C4-2B (cell line): ENCODE results near the gene BCR.
"Not testable (repeated sequence)": the region's sequence is repeated elsewhere in the genome, so short reads cannot be mapped to it uniquely, and the experiment has no call there.

Experiments
- H3K27ac ChIP-seq: fragments of 450-650 bp; 2 replicates; pipeline ENCODE4 v1.5.1; 2017
- CTCF ChIP-seq: fragments of 450-650 bp; conservative IDR thresholded peaks from 2 replicates; pipeline ENCODE4 v1.5.1; 2017; ENCODE audit warnings: mild to moderate bottlenecking
- ZFX ChIP-seq: fragments of 450-650 bp; IDR thresholded peaks from 2 replicates; pipeline ENCODE4 v1.6.1; 2017

The BCR gene

GRCh38 chr22:23180301-23180892 is at the start of gene BCR:
Gene BCR, plus strand, starts transcription at chr22:23180509. Its CDS starts 452 bp downstream, at chr22:23180961.
- TF ChIP-seq CTCF (no peak), ZFX (no peak)
- H3K27ac ChIP-seq: peak within 1 kb of the TSS; percentile 69

GRCh38 chr22:23130697-23131096 is 49.6 kb upstream of the BCR start:
- H3K27ac ChIP-seq: no peak overlapping the region
- TF ChIP-seq CTCF (no peak), ZFX (no peak)

- H3K27ac ChIP-seq: no peak overlapping the region
- TF ChIP-seq CTCF: no peak
Measured at GRCh38 chr22:23131931-23132330, 48.4 kb upstream of the BCR start.

- TF ChIP-seq CTCF (no peak), ZFX (no peak)
- H3K27ac ChIP-seq: no peak overlapping the region
Measured at GRCh38 chr22:23132376-23133091, 47.8 kb upstream of the BCR start.

- no peak for TF ChIP-seq ZFX
- no peak for TF ChIP-seq CTCF
- H3K27ac ChIP-seq: no peak overlapping the region
Measured at GRCh38 chr22:23133922-23134321, 46.4 kb upstream of the BCR start.

- H3K27ac ChIP-seq: not testable (repeated sequence)
Measured at GRCh38 chr22:23136991-23137390, 43.3 kb upstream of the BCR start.

- H3K27ac ChIP-seq: no peak overlapping the region
- TF ChIP-seq CTCF (no peak), ZFX (no peak)
Measured at GRCh38 chr22:23137468-23137867, 42.8 kb upstream of the BCR start.

GRCh38 chr22:23137905-23138561 is 42.3 kb upstream of the BCR start:
- H3K27ac ChIP-seq: no peak overlapping the region
- TF ChIP-seq ZFX (no peak), CTCF (no peak)
